Astrocyte (in vitro differentiated cells and primary cell): ENCODE results near the gene CCDC14. TPM values are rescaled to one million over a fixed set of nuclear protein-coding genes. Genes with fewer than 3 reads are reported as not detected.

Experiments used
- DNase-seq: peaks from one replicate; pipeline ENCODE4 v3.0.0-alpha.2; 2010; ENCODE audit warnings: low read depth
- FAIRE-seq: peaks from 2 replicates; lab custom pipeline; 2011; peaks lifted over from hg19 to GRCh38; lab: Jason Lieb, UNC
- H2AFZ ChIP-seq: 2 replicates; pipeline ENCODE4 v1.6.0; 2012; ENCODE audit warnings: low read depth, low read length, inconsistent platforms
- H3K27ac ChIP-seq: 2 replicates; pipeline ENCODE4 v1.5.1; 2011; ENCODE audit warnings: low read depth, low read length, inconsistent platforms
- H3K27me3 ChIP-seq: 2 replicates; pipeline ENCODE4 v1.6.0; 2011; ENCODE audit warnings: low read length, inconsistent platforms; ENCODE audit not compliant: insufficient read depth
- H3K36me3 ChIP-seq: 2 replicates; pipeline ENCODE4 v1.5.1; 2011; ENCODE audit warnings: low read length, inconsistent platforms; ENCODE audit not compliant: insufficient read depth
- H3K4me1 ChIP-seq: 2 replicates; pipeline ENCODE4 v1.5.1; 2011; ENCODE audit warnings: low read length, inconsistent platforms; ENCODE audit not compliant: insufficient read depth
- H3K4me2 ChIP-seq: 2 replicates; pipeline ENCODE4 v1.6.0; 2012; ENCODE audit warnings: low read length, inconsistent platforms
- H3K4me3 ChIP-seq: 2 replicates; pipeline ENCODE4 v1.5.1; 2011; ENCODE audit warnings: low read depth, mild to moderate bottlenecking, low read length, inconsistent platforms; ENCODE audit not compliant: insufficient read depth
- H3K79me2 ChIP-seq: 2 replicates; pipeline ENCODE4 v1.6.0; 2012; ENCODE audit warnings: mild to moderate bottlenecking, low read length, inconsistent platforms; ENCODE audit not compliant: insufficient read depth
- H3K9ac ChIP-seq: 2 replicates; pipeline ENCODE4 v1.6.0; 2012; ENCODE audit warnings: mild to moderate bottlenecking, low read length, inconsistent platforms
- H3K9me3 ChIP-seq: 2 replicates; pipeline ENCODE4 v1.5.1; 2012; ENCODE audit warnings: low read depth, mild to moderate bottlenecking, low read length, inconsistent platforms; ENCODE audit not compliant: insufficient read depth
- H4K20me1 ChIP-seq: 2 replicates; pipeline ENCODE4 v1.6.0; 2012; ENCODE audit warnings: low read length, inconsistent platforms; ENCODE audit not compliant: insufficient read depth
- H3K27ac Mint-ChIP-seq: one replicate; pipeline ENCODE4 v1.8.0; 2021; ENCODE audit warnings: mild to moderate bottlenecking, mixed read lengths; ENCODE audit not compliant: unreplicated experiment
- H3K27me3 Mint-ChIP-seq: one replicate; pipeline ENCODE4 v1.8.0; 2021; ENCODE audit warnings: low read depth, mixed read lengths; ENCODE audit not compliant: unreplicated experiment
- H3K36me3 Mint-ChIP-seq: one replicate; pipeline ENCODE4 v1.8.0; 2021; ENCODE audit warnings: low read depth, mixed read lengths; ENCODE audit not compliant: unreplicated experiment
- H3K4me1 Mint-ChIP-seq: one replicate; pipeline ENCODE4 v1.8.0; 2021; ENCODE audit warnings: low read depth, mixed read lengths; ENCODE audit not compliant: unreplicated experiment
- H3K4me3 Mint-ChIP-seq: one replicate; pipeline ENCODE4 v1.8.0; 2021; ENCODE audit warnings: mild to moderate bottlenecking, moderate library complexity, mixed read lengths; ENCODE audit not compliant: unreplicated experiment
- H3K9me3 Mint-ChIP-seq: one replicate; pipeline ENCODE4 v1.8.0; 2021; ENCODE audit warnings: mild to moderate bottlenecking, mixed read lengths; ENCODE audit not compliant: unreplicated experiment
- CTCF ChIP-seq: IDR thresholded peaks from 2 replicates; pipeline ENCODE4 v1.5.1; 2011; ENCODE audit warnings: low read depth, mild to moderate bottlenecking, inconsistent platforms, low read length, moderate library complexity; ENCODE audit not compliant: insufficient read depth
- EZH2 ChIP-seq: IDR thresholded peaks from 2 replicates; pipeline ENCODE4 v1.6.1; 2012; ENCODE audit warnings: mild to moderate bottlenecking, low read length, inconsistent platforms; ENCODE audit not compliant: insufficient read depth
- total RNA-seq: library from RNA; stranded (reverse); gene quantifications from 2 replicates; pipeline ENCODE4 v1.2.1, GENCODE V29; 2021

CCDC14 gene
- total RNA-seq, 1 donor from 2014 or later, result 35.8 TPM

DNA sequence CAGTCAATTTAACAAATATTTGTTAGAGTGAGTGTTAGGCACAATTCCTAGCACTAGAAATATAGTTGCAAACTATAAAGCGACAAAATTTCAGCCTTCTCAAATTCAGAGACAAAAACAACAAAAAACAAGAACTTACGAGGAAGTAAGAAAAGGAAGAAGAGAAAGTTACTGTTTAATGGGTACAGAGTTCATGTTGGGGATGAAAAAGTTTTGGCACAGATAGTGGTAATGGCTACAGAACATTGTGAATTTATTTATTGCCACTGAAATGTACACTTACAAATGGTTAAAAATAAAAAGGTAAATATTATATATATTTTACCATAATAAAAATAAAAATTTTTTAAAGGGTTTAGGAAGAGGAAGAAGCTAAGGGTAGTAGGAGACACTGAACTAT lies 21.3 kb downstream of the CCDC14 start:
- DNase-seq, result no peak
- H3K27ac Mint-ChIP-seq, result no peak overlapping the region

GRCh38 chr3:123936400-123936799 lies 24.6 kb downstream of the CCDC14 start:
- TF ChIP-seq EZH2 (no peak), CTCF (no peak)
- Histone ChIP-seq H3K4me1 (no peaks in the 10 kb centered on the region), H3K27ac (no peak overlapping the region), H3K9ac (no peak overlapping the region), H2AFZ (no peak overlapping the region), H4K20me1 (no peaks in the 10 kb centered on the region), H3K9me3 (no peaks in the 10 kb centered on the region), H3K27me3 (no peaks in the 10 kb centered on the region), H3K4me3 (no peak overlapping the region), H3K4me2 (no peak overlapping the region), H3K36me3 (peaks cover 24% of the 10 kb centered on the region), H3K79me2 (no peaks in the 10 kb centered on the region)
- H3K9me3 Mint-ChIP-seq, result no peaks in the 10 kb centered on the region
- no peak for FAIRE-seq
- H3K27ac Mint-ChIP-seq, result no peak overlapping the region
- H3K36me3 Mint-ChIP-seq, result peaks cover 2% of the 10 kb centered on the region
- no peak for DNase-seq
- H3K27me3 Mint-ChIP-seq, result no peaks in the 10 kb centered on the region
- H3K4me3 Mint-ChIP-seq, result no peak overlapping the region
- H3K4me1 Mint-ChIP-seq, result no peaks in the 10 kb centered on the region

More for the DNA sequence above, 21.3 kb downstream of the CCDC14 start:
- no peaks in the 10 kb centered on the region for H3K27me3 ChIP-seq
- H3K27me3 Mint-ChIP-seq, result no peaks in the 10 kb centered on the region
- TF ChIP-seq EZH2, result no peak
- TF ChIP-seq CTCF, result no peak
- peaks cover 30% of the 10 kb centered on the region for H3K36me3 ChIP-seq
- H3K36me3 Mint-ChIP-seq, result peaks cover 6% of the 10 kb centered on the region
- no peaks in the 10 kb centered on the region for H3K4me1 Mint-ChIP-seq
- H3K9me3 ChIP-seq, result no peaks in the 10 kb centered on the region
- H3K4me3 Mint-ChIP-seq, result no peak overlapping the region
- H3K9me3 Mint-ChIP-seq, result no peaks in the 10 kb centered on the region
- no peak overlapping the region for H3K9ac ChIP-seq
- H3K4me3 ChIP-seq, result no peak overlapping the region
- H4K20me1 ChIP-seq, result no peaks in the 10 kb centered on the region
- no peaks in the 10 kb centered on the region for H3K4me1 ChIP-seq
- no peak overlapping the region for H3K27ac ChIP-seq
- no peak overlapping the region for H2AFZ ChIP-seq
- H3K4me2 ChIP-seq, result no peak overlapping the region
- no peak for FAIRE-seq
- no peaks in the 10 kb centered on the region for H3K79me2 ChIP-seq

DNA sequence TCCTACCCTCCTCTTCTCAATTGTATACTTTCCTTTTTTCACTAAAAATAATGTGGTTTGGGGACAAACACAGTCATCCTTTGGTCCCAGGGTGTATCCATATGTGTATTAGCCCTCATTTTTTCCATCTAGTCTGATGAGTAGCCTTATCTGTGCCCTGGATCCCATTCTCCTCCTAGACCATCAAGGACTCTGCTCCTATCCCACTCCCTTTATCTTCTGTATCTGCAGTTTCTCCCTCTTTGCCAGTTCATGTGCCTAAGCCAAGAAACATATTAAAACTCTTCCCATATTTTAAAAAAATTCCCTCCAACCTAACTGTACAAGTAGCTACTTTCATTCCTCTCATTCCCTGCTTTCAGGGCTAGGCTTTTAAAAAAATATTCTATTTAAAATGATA lies 25.2 kb downstream of the CCDC14 start:
- Histone ChIP-seq H3K27ac (no peak overlapping the region), H3K9me3 (no peaks in the 10 kb centered on the region), H3K9ac (no peak overlapping the region), H2AFZ (no peak overlapping the region), H4K20me1 (no peaks in the 10 kb centered on the region), H3K79me2 (no peaks in the 10 kb centered on the region), H3K36me3 (peaks cover 28% of the 10 kb centered on the region), H3K4me3 (no peak overlapping the region), H3K27me3 (no peaks in the 10 kb centered on the region), H3K4me2 (no peak overlapping the region), H3K4me1 (no peaks in the 10 kb centered on the region)
- Mint-ChIP-seq H3K4me3 (no peak overlapping the region), H3K9me3 (no peaks in the 10 kb centered on the region), H3K4me1 (no peaks in the 10 kb centered on the region), H3K27ac (no peak overlapping the region), H3K36me3 (peaks cover 2% of the 10 kb centered on the region), H3K27me3 (no peaks in the 10 kb centered on the region)
- FAIRE-seq (no peak), DNase-seq (no peak)
- TF ChIP-seq CTCF (no peak), EZH2 (no peak)
